HepG2 (cell line): ENCODE data around the gene CLIP2. TPM values are rescaled to one million over a fixed set of nuclear protein-coding genes. Genes with fewer than 3 reads are reported as not detected.

Experiments used
- AHR ChIP-seq: IDR thresholded peaks from 2 replicates; pipeline ENCODE4 v1.6.1; 2018; ENCODE audit warnings: missing genetic modification reagents, missing compliant biosample characterization
- HMG20A ChIP-seq: IDR thresholded peaks from 2 replicates; pipeline ENCODE4 v1.6.1; 2016; ENCODE audit warnings: borderline replicate concordance
- NR2F1 ChIP-seq, 2 experiments: fragments of 450-650 bp in 1 of 2; formaldehyde crosslinking in 1 of 2; IDR thresholded peaks; 2 replicates each; pipeline versions ENCODE4 v1.5.0 to v1.6.1; 2016 to 2020; ENCODE audit warnings: mild to moderate bottlenecking in 1 of 2, missing compliant biosample characterization in 1 of 2, missing genetic modification reagents in 1 of 2, moderate library complexity in 1 of 2
- RAD21 ChIP-seq: fragments of 450-650 bp; formaldehyde crosslinking; IDR thresholded peaks from 2 replicates; pipeline ENCODE4 v1.5.0; 2020; ENCODE audit warnings: mild to moderate bottlenecking
- RXRB ChIP-seq: IDR thresholded peaks from 2 replicates; pipeline ENCODE4 v1.6.1; 2016; ENCODE audit warnings: borderline replicate concordance, missing genetic modification reagents, missing compliant biosample characterization
- SALL2 ChIP-seq: sonication (generic); formaldehyde crosslinking; IDR thresholded peaks from 2 replicates; pipeline ENCODE4 v1.8.1; 2023; ENCODE audit warnings: mild to moderate bottlenecking, missing genetic modification reagents, inconsistent platforms
- TEAD3 ChIP-seq: optimal IDR thresholded peaks from 2 replicates; pipeline ENCODE3; 2016; ENCODE audit warnings: borderline replicate concordance
- ZNF225 ChIP-seq: sonication (generic); formaldehyde crosslinking; IDR thresholded peaks from 2 replicates; pipeline ENCODE4 v1.4.0; 2020; ENCODE audit warnings: mild to moderate bottlenecking, missing genetic modification reagents
- ZNF263 ChIP-seq: sonication (generic); formaldehyde crosslinking; IDR thresholded peaks from 2 replicates; pipeline ENCODE4 v1.4.0; 2020; ENCODE audit warnings: missing genetic modification reagents
- ZNF451 ChIP-seq: sonication (generic); formaldehyde crosslinking; IDR thresholded peaks from 2 replicates; pipeline ENCODE4 v1.5.0; 2020; ENCODE audit warnings: mild to moderate bottlenecking, missing genetic modification reagents
- ZNF709 ChIP-seq: sonication (generic); formaldehyde crosslinking; IDR thresholded peaks from 2 replicates; pipeline ENCODE4 v1.5.0; 2020; ENCODE audit warnings: mild to moderate bottlenecking, missing genetic modification reagents
- ZNF720 ChIP-seq: sonication (generic); formaldehyde crosslinking; IDR thresholded peaks from 2 replicates; pipeline ENCODE4 v1.4.0; 2020; ENCODE audit warnings: missing genetic modification reagents
- polyA plus RNA-seq, 8 experiments: library from polyadenylated mRNA; depleted of rRNA in 3 of 8; stranded (reverse) in 7 of 8; unstranded in 1 of 8; fragments of >200 nt; fragmentation: Illumina TruSeq in 4 of 8; extraction: Trizol in 4 of 8; gene quantifications; 2 replicates each; pipeline versions ENCODE4 v1.2.1 to v1.2.3, GENCODE V29; 2011 to 2016; ENCODE audit warnings: low read depth in 4 of 8, missing spikeins in 1 of 8, mixed read lengths in 1 of 8; ENCODE audit not compliant: insufficient read depth in 1 of 8
- total RNA-seq, 5 experiments: library from RNA; depleted of rRNA; stranded (reverse); fragments of >200 nt; fragmentation: Illumina TruSeq; extraction: Trizol; gene quantifications; 2 replicates each; pipeline ENCODE4 v1.2.3, GENCODE V29; 2016; ENCODE audit warnings: low read depth in 1 of 5
- TF ChIP-seq, protein P1 (sequence below), 2 experiments: sonication (generic) in 1 of 2; formaldehyde crosslinking in 1 of 2; IDR thresholded peaks; 2 replicates each; pipeline versions ENCODE4 v1.4.0 to v1.6.1; 2018 to 2020; ENCODE audit warnings: missing genetic modification reagents in 2 of 2, borderline replicate concordance in 1 of 2, low read depth in 1 of 2, mild to moderate bottlenecking in 1 of 2, missing biosample characterization in 1 of 2
- TF ChIP-seq, protein P2 (sequence below): IDR thresholded peaks from 2 replicates; pipeline ENCODE4 v1.4.0; 2020; ENCODE audit warnings: mild to moderate bottlenecking, missing genetic modification reagents
- TF ChIP-seq, protein P3 (sequence below): sonication (generic); formaldehyde crosslinking; IDR thresholded peaks from 2 replicates; pipeline ENCODE4 v1.9.0; 2022; ENCODE audit warnings: low read depth, missing genetic modification reagents
- TF ChIP-seq, protein P4 (sequence below): sonication (generic); formaldehyde crosslinking; IDR thresholded peaks from 2 replicates; pipeline ENCODE4 v1.5.0; 2020; ENCODE audit warnings: mild to moderate bottlenecking, missing genetic modification reagents, borderline replicate concordance

The CLIP2 gene
- total and polyA plus RNA-seq, 2 of the 13 experiments (the other 11 are each of a cell fraction or from before 2014, with no cell fraction given) = 6.5 to 17.4 TPM

DNA sequence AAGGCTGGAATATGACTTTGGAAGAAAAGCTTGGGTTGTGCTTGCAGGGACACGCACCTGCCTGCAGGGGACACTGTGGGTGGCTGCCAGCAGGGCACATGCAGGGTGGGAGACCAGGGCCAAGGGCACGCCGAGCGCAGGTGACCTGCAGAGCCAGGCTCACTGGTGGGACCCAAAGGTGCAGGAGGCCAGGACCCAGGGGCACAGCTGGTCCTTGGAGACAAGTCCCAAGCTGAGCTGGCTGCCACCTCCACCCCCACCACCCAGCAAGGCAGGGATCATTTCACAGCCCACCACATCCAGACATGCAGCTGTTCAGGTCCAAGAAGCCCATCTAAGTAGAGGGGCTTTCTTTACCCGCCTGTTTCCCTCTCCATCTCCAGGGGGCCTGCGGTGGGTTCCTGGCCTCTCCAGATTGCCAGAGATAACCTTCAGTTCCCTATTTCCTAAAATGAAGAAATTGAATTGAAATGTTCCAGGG, 13.8 kb upstream of the CLIP2 start (continued):
- TF ChIP-seq, protein P1, sequence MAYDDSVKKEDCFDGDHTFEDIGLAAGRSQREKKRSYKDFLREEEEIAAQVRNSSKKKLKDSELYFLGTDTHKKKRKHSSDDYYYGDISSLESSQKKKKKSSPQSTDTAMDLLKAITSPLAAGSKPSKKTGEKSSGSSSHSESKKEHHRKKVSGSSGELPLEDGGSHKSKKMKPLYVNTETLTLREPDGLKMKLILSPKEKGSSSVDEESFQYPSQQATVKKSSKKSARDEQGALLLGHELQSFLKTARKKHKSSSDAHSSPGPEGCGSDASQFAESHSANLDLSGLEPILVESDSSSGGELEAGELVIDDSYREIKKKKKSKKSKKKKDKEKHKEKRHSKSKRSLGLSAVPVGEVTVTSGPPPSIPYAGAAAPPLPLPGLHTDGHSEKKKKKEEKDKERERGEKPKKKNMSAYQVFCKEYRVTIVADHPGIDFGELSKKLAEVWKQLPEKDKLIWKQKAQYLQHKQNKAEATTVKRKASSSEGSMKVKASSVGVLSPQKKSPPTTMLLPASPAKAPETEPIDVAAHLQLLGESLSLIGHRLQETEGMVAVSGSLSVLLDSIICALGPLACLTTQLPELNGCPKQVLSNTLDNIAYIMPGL (CRISPR knock-in tag; IDR thresholded peaks at IDR 0.05; ENCODE audit: borderline replicate concordance in 1 of 2, low read depth in 1 of 2) = peak; percentile 50 to 57; a peak in 2 of 4 replicates
- TF ChIP-seq, protein P2, sequence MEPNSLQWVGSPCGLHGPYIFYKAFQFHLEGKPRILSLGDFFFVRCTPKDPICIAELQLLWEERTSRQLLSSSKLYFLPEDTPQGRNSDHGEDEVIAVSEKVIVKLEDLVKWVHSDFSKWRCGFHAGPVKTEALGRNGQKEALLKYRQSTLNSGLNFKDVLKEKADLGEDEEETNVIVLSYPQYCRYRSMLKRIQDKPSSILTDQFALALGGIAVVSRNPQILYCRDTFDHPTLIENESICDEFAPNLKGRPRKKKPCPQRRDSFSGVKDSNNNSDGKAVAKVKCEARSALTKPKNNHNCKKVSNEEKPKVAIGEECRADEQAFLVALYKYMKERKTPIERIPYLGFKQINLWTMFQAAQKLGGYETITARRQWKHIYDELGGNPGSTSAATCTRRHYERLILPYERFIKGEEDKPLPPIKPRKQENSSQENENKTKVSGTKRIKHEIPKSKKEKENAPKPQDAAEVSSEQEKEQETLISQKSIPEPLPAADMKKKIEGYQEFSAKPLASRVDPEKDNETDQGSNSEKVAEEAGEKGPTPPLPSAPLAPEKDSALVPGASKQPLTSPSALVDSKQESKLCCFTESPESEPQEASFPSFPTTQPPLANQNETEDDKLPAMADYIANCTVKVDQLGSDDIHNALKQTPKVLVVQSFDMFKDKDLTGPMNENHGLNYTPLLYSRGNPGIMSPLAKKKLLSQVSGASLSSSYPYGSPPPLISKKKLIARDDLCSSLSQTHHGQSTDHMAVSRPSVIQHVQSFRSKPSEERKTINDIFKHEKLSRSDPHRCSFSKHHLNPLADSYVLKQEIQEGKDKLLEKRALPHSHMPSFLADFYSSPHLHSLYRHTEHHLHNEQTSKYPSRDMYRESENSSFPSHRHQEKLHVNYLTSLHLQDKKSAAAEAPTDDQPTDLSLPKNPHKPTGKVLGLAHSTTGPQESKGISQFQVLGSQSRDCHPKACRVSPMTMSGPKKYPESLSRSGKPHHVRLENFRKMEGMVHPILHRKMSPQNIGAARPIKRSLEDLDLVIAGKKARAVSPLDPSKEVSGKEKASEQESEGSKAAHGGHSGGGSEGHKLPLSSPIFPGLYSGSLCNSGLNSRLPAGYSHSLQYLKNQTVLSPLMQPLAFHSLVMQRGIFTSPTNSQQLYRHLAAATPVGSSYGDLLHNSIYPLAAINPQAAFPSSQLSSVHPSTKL (CRISPR knock-in tag) = peak; percentile 49; the same call in 1 of the 2 replicates
- TF ChIP-seq, protein P3, sequence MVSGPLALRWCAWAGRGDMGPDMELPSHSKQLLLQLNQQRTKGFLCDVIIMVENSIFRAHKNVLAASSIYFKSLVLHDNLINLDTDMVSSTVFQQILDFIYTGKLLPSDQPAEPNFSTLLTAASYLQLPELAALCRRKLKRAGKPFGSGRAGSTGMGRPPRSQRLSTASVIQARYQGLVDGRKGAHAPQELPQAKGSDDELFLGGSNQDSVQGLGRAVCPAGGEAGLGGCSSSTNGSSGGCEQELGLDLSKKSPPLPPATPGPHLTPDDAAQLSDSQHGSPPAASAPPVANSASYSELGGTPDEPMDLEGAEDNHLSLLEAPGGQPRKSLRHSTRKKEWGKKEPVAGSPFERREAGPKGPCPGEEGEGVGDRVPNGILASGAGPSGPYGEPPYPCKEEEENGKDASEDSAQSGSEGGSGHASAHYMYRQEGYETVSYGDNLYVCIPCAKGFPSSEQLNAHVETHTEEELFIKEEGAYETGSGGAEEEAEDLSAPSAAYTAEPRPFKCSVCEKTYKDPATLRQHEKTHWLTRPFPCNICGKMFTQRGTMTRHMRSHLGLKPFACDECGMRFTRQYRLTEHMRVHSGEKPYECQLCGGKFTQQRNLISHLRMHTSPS (CRISPR knock-in tag) = peak; percentile 80
- TF ChIP-seq ZNF225 (CRISPR knock-in tag) = peak; percentile 23; the same call in 1 of the 2 replicates
- TF ChIP-seq ZNF451 = 0 out of 2 replicates have a peak, but pooled peaks have one; percentile 44
- 0 out of 2 replicates have a peak, but pooled peaks have one; percentile 37 for TF ChIP-seq AHR
- TF ChIP-seq, protein P4, sequence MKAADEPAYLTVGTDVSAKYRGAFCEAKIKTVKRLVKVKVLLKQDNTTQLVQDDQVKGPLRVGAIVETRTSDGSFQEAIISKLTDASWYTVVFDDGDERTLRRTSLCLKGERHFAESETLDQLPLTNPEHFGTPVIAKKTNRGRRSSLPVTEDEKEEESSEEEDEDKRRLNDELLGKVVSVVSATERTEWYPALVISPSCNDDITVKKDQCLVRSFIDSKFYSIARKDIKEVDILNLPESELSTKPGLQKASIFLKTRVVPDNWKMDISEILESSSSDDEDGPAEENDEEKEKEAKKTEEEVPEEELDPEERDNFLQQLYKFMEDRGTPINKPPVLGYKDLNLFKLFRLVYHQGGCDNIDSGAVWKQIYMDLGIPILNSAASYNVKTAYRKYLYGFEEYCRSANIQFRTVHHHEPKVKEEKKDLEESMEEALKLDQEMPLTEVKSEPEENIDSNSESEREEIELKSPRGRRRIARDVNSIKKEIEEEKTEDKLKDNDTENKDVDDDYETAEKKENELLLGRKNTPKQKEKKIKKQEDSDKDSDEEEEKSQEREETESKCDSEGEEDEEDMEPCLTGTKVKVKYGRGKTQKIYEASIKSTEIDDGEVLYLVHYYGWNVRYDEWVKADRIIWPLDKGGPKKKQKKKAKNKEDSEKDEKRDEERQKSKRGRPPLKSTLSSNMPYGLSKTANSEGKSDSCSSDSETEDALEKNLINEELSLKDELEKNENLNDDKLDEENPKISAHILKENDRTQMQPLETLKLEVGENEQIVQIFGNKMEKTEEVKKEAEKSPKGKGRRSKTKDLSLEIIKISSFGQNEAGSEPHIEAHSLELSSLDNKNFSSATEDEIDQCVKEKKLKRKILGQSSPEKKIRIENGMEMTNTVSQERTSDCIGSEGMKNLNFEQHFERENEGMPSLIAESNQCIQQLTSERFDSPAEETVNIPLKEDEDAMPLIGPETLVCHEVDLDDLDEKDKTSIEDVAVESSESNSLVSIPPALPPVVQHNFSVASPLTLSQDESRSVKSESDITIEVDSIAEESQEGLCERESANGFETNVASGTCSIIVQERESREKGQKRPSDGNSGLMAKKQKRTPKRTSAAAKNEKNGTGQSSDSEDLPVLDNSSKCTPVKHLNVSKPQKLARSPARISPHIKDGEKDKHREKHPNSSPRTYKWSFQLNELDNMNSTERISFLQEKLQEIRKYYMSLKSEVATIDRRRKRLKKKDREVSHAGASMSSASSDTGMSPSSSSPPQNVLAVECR (CRISPR knock-in tag) = peak; percentile 31; the same call in 1 of the 2 replicates
- no peak for TF ChIP-seq ZNF720 (CRISPR knock-in tag)
- TF ChIP-seq RAD21 (CRISPR knock-in tag) = peak; percentile 77
- TF ChIP-seq TEAD3 (CRISPR knock-in tag) = peak; percentile 76
- TF ChIP-seq SALL2 = 0 out of 2 replicates have a peak, but pooled peaks have one; percentile 30
- TF ChIP-seq RXRB = peak; percentile 25; the same call in 1 of the 2 replicates
- 0 out of 2 replicates have a peak, but pooled peaks have one; percentile 13 for TF ChIP-seq HMG20A
- TF ChIP-seq ZNF263 (CRISPR knock-in tag) = 0 out of 2 replicates have a peak, but pooled peaks have one; percentile 23
- TF ChIP-seq NR2F1 (CRISPR knock-in tag; IDR thresholded peaks at IDR 0.05) = 0 out of 4 replicates have a peak, but pooled peaks of 1 of the 2 experiments have one; percentile 29
- TF ChIP-seq ZNF709 (CRISPR knock-in tag) = no peak
